Activated CD4-positive, CD25-positive, alpha-beta regulatory T cell (primary cell): Measurements from ENCODE around the gene SYNGR2.

Source experiments
- DNase-seq, 4 experiments: peaks; one replicate each; lab custom pipeline; 2025; lab: John Stamatoyannopoulos, UW

Gene SYNGR2

GRCh38 chr17:78143214-78144146 is 24.9 kb upstream of the SYNGR2 start:
- DNase-seq, result no peak

- no peak for DNase-seq
Observed at GRCh38 chr17:78144147-78144719, 24.1 kb upstream of the SYNGR2 start.

- DNase-seq, result no peak
Observed at GRCh38 chr17:78144736-78145641, 23.4 kb upstream of the SYNGR2 start.

- no peak for DNase-seq
Observed at GRCh38 chr17:78146471-78146869, 21.9 kb upstream of the SYNGR2 start.

- DNase-seq, result no peak
Observed at GRCh38 chr17:78146881-78147280, 21.5 kb upstream of the SYNGR2 start.

- DNase-seq, result no peak
Observed at GRCh38 chr17:78147315-78147998, 20.9 kb upstream of the SYNGR2 start.

- no peak for DNase-seq
Observed at GRCh38 chr17:78148286-78149016, 19.9 kb upstream of the SYNGR2 start.

- no peak for DNase-seq
Observed at GRCh38 chr17:78151514-78152008, 16.8 kb upstream of the SYNGR2 start.

GRCh38 chr17:78154903-78155811 is 13.2 kb upstream of the SYNGR2 start:
- no peak for DNase-seq

GRCh38 chr17:78159575-78160158 is 8.7 kb upstream of the SYNGR2 start:
- no peak for DNase-seq

GRCh38 chr17:78163881-78164747 is 4.3 kb upstream of the SYNGR2 start:
- DNase-seq, result no peak

- DNase-seq, result no peak
Observed at GRCh38 chr17:78164748-78165607, 3.4 kb upstream of the SYNGR2 start.

- no peak for DNase-seq
Observed at GRCh38 chr17:78166416-78166815, 2.0 kb upstream of the SYNGR2 start.

GRCh38 chr17:78168903-78169793 is 767 bp downstream of the SYNGR2 start:
- no peak for DNase-seq

- DNase-seq, result no peak
Observed at GRCh38 chr17:78170692-78171590, 2.6 kb downstream of the SYNGR2 start.
